ENCODE measurements around the gene LCE1E. TPM values are rescaled to one million over a fixed set of nuclear protein-coding genes. Genes with fewer than 3 reads are reported as not detected.

Gene LCE1E
- total RNA-seq, 4 donors from 2014 or later = not detected

- no peak for ATAC-seq
Measured at GRCh38 chr1:152795686-152796085, 9.6 kb downstream of the LCE1E start.

GRCh38 chr1:152796421-152796820 lies 10.4 kb downstream of the LCE1E start, which contains the start of gene LCE1D:
Gene LCE1D (plus strand): TSS chr1:152796721. CDS start chr1:152797795, 1,074 bp downstream.
- ATAC-seq (no peak), DNase-seq (no peak)
- intact Hi-C loops (cut with DNase I; ENCODE audit: low total_unique reads) (no loop called here), in situ Hi-C loops (cut with MboI; ENCODE audit: low sequenced_read_pairs in 4 of 4) (no loop called here)
- Histone ChIP-seq H3K27me3 (no peaks in the 10 kb centered on the region), H3K36me3 (no peaks in the 10 kb centered on the region), H3K4me3 (no peak within 1 kb of the TSS), H3K4me1 (no peaks in the 10 kb centered on the region), H3K9me3 (no peaks in the 10 kb centered on the region), H3K27ac (no peak within 1 kb of the TSS)
- no peak for TF ChIP-seq CTCF (IDR thresholded peaks at IDR 0.05 in 4 of 5, conservative IDR thresholded peaks at IDR 0.05 in 1 of 5)
- TF ChIP-seq POLR2A (IDR thresholded peaks at IDR 0.05) = no peak

More at GRCh38 chr1:152795686-152796085, 9.6 kb downstream of the LCE1E start:
- intact Hi-C loops (cut with DNase I; ENCODE audit: low total_unique reads) (no loop called here), in situ Hi-C loops (cut with MboI; ENCODE audit: low sequenced_read_pairs in 4 of 4) (no loop called here)
- Histone ChIP-seq H3K4me1 (no peaks in the 10 kb centered on the region), H3K4me3 (no peak overlapping the region), H3K9me3 (no peaks in the 10 kb centered on the region), H3K27me3 (no peaks in the 10 kb centered on the region), H3K36me3 (no peaks in the 10 kb centered on the region), H3K27ac (no peak overlapping the region)
- TF ChIP-seq POLR2A (IDR thresholded peaks at IDR 0.05) (no peak), CTCF (IDR thresholded peaks at IDR 0.05 in 4 of 5, conservative IDR thresholded peaks at IDR 0.05 in 1 of 5) (no peak)
- DNase-seq = no peak

GRCh38 chr1:152801333-152801732 lies 15.3 kb downstream of the LCE1E start:
- no peak overlapping the region for H3K4me3 ChIP-seq
- H3K9me3 ChIP-seq = no peaks in the 10 kb centered on the region
- TF ChIP-seq POLR2A (IDR thresholded peaks at IDR 0.05) (no peak), CTCF (IDR thresholded peaks at IDR 0.05 in 4 of 5, conservative IDR thresholded peaks at IDR 0.05 in 1 of 5) (no peak)
- intact Hi-C loops (cut with DNase I; ENCODE audit: low total_unique reads) (no loop called here), in situ Hi-C loops (cut with MboI; ENCODE audit: low sequenced_read_pairs in 4 of 4) (no loop called here)
- H3K27me3 ChIP-seq = no peaks in the 10 kb centered on the region
- no peaks in the 10 kb centered on the region for H3K4me1 ChIP-seq
- no peak overlapping the region for H3K27ac ChIP-seq
- ATAC-seq (no peak), DNase-seq (no peak)
- H3K36me3 ChIP-seq = no peaks in the 10 kb centered on the region

- Histone ChIP-seq H3K36me3 (no peaks in the 10 kb centered on the region), H3K4me3 (no peak within 1 kb of the TSS), H3K9me3 (no peaks in the 10 kb centered on the region), H3K27me3 (no peaks in the 10 kb centered on the region), H3K4me1 (no peaks in the 10 kb centered on the region), H3K27ac (no peak within 1 kb of the TSS)
- intact Hi-C loops (cut with DNase I; ENCODE audit: low total_unique reads) (no loop called here), in situ Hi-C loops (cut with MboI; ENCODE audit: low sequenced_read_pairs in 4 of 4) (no loop called here)
- TF ChIP-seq POLR2A (IDR thresholded peaks at IDR 0.05) (no peak), CTCF (IDR thresholded peaks at IDR 0.05 in 4 of 5, conservative IDR thresholded peaks at IDR 0.05 in 1 of 5) (no peak)
- ATAC-seq (no peak), DNase-seq (no peak)
Measured at GRCh38 chr1:152806576-152806975, 20.5 kb downstream of the LCE1E start, which contains the start of gene LCE1C. Gene LCE1C (minus strand): TSS chr1:152806651. CDS start chr1:152805478, 1,173 bp downstream.

GRCh38 chr1:152811050-152811449 lies 25.0 kb downstream of the LCE1E start:
- in situ Hi-C loops (cut with MboI; ENCODE audit: low sequenced_read_pairs in 4 of 4) (no loop called here), intact Hi-C loops (cut with DNase I; ENCODE audit: low total_unique reads) (no loop called here)
- no peak overlapping the region for H3K4me3 ChIP-seq
- H3K9me3 ChIP-seq = no peaks in the 10 kb centered on the region
- ATAC-seq = no peak
- TF ChIP-seq CTCF (IDR thresholded peaks at IDR 0.05 in 4 of 5, conservative IDR thresholded peaks at IDR 0.05 in 1 of 5) = no peak
- no peak for TF ChIP-seq POLR2A (IDR thresholded peaks at IDR 0.05)
- H3K27ac ChIP-seq = no peak overlapping the region
- no peaks in the 10 kb centered on the region for H3K27me3 ChIP-seq
- no peaks in the 10 kb centered on the region for H3K4me1 ChIP-seq
- no peaks in the 10 kb centered on the region for H3K36me3 ChIP-seq
- no peak for DNase-seq

All from gastrocnemius medialis (tissue), 4 donors.